GM12878 (cell line): ENCODE results near the gene GRM7. TPM values are rescaled to one million over a fixed set of nuclear protein-coding genes. Genes with fewer than 3 reads are reported as not detected.

Source experiments
- ATAC-seq: fragments of 200-7000 bp; cut with Tn5 transposase; 3 replicates; pipeline ENCODE4 v1.9.1; 2020; ENCODE audit warnings: mild to moderate bottlenecking, moderate library complexity
- BruUV-seq: library from RNA; stranded (reverse); fragments of 400-500 nt; replicated peaks from 2 replicates; lab custom pipeline; 2021; lab: Mats Ljungman, UMichigan
- CTCF ChIA-PET: fragments of 300-600 bp; sonication (Branson Sonifier 250); formaldehyde crosslinking; extraction: SDS; loops from one replicate; lab custom pipeline; 2021; ENCODE audit warnings: inconsistent platforms; lab: Yijun Ruan, JAX
- POLR2A ChIA-PET: fragments of 350-600 bp; formaldehyde crosslinking; extraction: SDS; loops from one replicate; lab custom pipeline; 2021; ENCODE audit warnings: inconsistent platforms; lab: Charles Lee
- RAD21 ChIA-PET: fragments of 300-600 bp; sonication (Branson Sonifier 250); formaldehyde crosslinking; loops from one replicate; lab custom pipeline; 2023; ENCODE audit warnings: antibody characterized with exemption; ENCODE audit not compliant: unreplicated experiment; lab: Charles Lee
- SMC1A ChIA-PET: fragments of 300-600 bp; sonication (Branson Sonifier 250); formaldehyde crosslinking; loops from one replicate; lab custom pipeline; 2023; ENCODE audit not compliant: unreplicated experiment, uncharacterized antibody; lab: Charles Lee
- DNase-seq: peaks from one replicate; pipeline ENCODE4 v3.0.0-alpha.2; 2011; ENCODE audit warnings: low read depth, low spot score
- FAIRE-seq: peaks from 3 replicates; lab custom pipeline; 2011; peaks lifted over from hg19 to GRCh38; lab: Jason Lieb, UNC
- H2AFZ ChIP-seq: 2 replicates; pipeline ENCODE4 v1.6.0; 2011; ENCODE audit warnings: low read depth, low read length, control low read depth; ENCODE audit not compliant: control insufficient read depth
- H3K27ac ChIP-seq: 2 replicates; pipeline ENCODE4 v1.5.1; 2011; ENCODE audit warnings: control low read depth; ENCODE audit not compliant: control insufficient read depth, insufficient read depth
- H3K27me3 ChIP-seq, 2 experiments: replicated peaks in 1 of 2; 2 replicates each; pipeline versions ENCODE4 v1.6.0 to v1.6.1; 2011; ENCODE audit warnings: low read length in 1 of 2; ENCODE audit not compliant: control insufficient read depth in 2 of 2, insufficient read depth in 2 of 2
- H3K36me3 ChIP-seq, 2 experiments: 2 replicates each; pipeline ENCODE4 v1.5.1; 2011; ENCODE audit warnings: low read length in 1 of 2; ENCODE audit not compliant: control insufficient read depth in 2 of 2, insufficient read depth in 2 of 2
- H3K4me1 ChIP-seq: 2 replicates; pipeline ENCODE4 v1.6.1; 2011; ENCODE audit warnings: mild to moderate bottlenecking, low read length, moderate library complexity, mixed read lengths; ENCODE audit not compliant: control insufficient read depth, insufficient read depth
- H3K4me2 ChIP-seq: 2 replicates; pipeline ENCODE4 v1.6.0; 2011; ENCODE audit warnings: control low read depth; ENCODE audit not compliant: control insufficient read depth, insufficient read depth
- H3K4me3 ChIP-seq: fragments of 200-600 bp; sonication (generic); 2 replicates; pipeline ENCODE4 v1.5.1; 2016
- H3K79me2 ChIP-seq: 2 replicates; pipeline ENCODE4 v1.6.0; 2011; ENCODE audit warnings: low read length; ENCODE audit not compliant: control insufficient read depth, insufficient read depth
- H3K9ac ChIP-seq: 2 replicates; pipeline ENCODE4 v1.8.0; 2011; ENCODE audit warnings: low read length, control low read depth, mixed read lengths; ENCODE audit not compliant: control insufficient read depth, insufficient read depth
- H3K9me3 ChIP-seq: replicated peaks from 3 replicates; pipeline ENCODE4 v1.5.1; 2011; ENCODE audit warnings: mild to moderate bottlenecking, low read length; ENCODE audit not compliant: control insufficient read depth, insufficient read depth
- H4K20me1 ChIP-seq: 2 replicates; pipeline ENCODE4 v1.6.0; 2011; ENCODE audit not compliant: control insufficient read depth, insufficient read depth
- EED ChIP-seq: sonication (generic); IDR thresholded peaks from 2 replicates; pipeline ENCODE4 v1.6.1; 2016; ENCODE audit warnings: antibody characterized with exemption, low read depth
- ELK1 ChIP-seq: IDR thresholded peaks from 2 replicates; pipeline ENCODE4 v1.6.1; 2012; ENCODE audit warnings: low read depth, low read length, improper control_type of control experiment
- FOXM1 ChIP-seq: IDR thresholded peaks from 2 replicates; pipeline ENCODE4 v1.6.1; 2012; ENCODE audit warnings: low read depth, mild to moderate bottlenecking, inconsistent platforms, low read length, moderate library complexity
- HDAC6 ChIP-seq: fragments of 200-600 bp; sonication (generic); IDR thresholded peaks from one replicate; pipeline ENCODE4 v1.8.0; 2017; ENCODE audit warnings: antibody characterized with exemption; ENCODE audit not compliant: unreplicated experiment
- HDGF ChIP-seq: fragments of 450-650 bp; IDR thresholded peaks from 2 replicates; pipeline ENCODE4 v1.6.1; 2016; ENCODE audit warnings: antibody characterized with exemption
- IKZF2 ChIP-seq, 2 experiments: fragments of 450-650 bp; IDR thresholded peaks; 2 replicates each; pipeline ENCODE4 v1.6.1; 2017; ENCODE audit warnings: mild to moderate bottlenecking in 2 of 2, moderate library complexity in 2 of 2
- IRF5 ChIP-seq: fragments of 450-650 bp; IDR thresholded peaks from 2 replicates; pipeline ENCODE4 v1.6.1; 2017; ENCODE audit warnings: borderline replicate concordance
- NR2C2 ChIP-seq: IDR thresholded peaks from 2 replicates; pipeline ENCODE4 v1.6.1; 2011; ENCODE audit warnings: borderline replicate concordance, low read depth; ENCODE audit not compliant: control insufficient read depth, insufficient read length
- NRF1 ChIP-seq: conservative IDR thresholded peaks from 2 replicates; pipeline ENCODE4 v1.6.1; 2011; ENCODE audit warnings: mild to moderate bottlenecking, low read depth, low read length, improper control_type of control experiment
- PAX8 ChIP-seq: fragments of 450-650 bp; IDR thresholded peaks from 2 replicates; pipeline ENCODE4 v1.6.1; 2017; ENCODE audit warnings: mild to moderate bottlenecking, moderate library complexity
- POLR2AphosphoS5 ChIP-seq: IDR thresholded peaks from 2 replicates; pipeline ENCODE4 v1.6.1; 2011; ENCODE audit warnings: mild to moderate bottlenecking, low read length, inconsistent platforms
- SIX5 ChIP-seq: IDR thresholded peaks from 2 replicates; pipeline ENCODE4 v1.6.1; 2011; ENCODE audit warnings: mild to moderate bottlenecking, low read depth, low read length, moderate library complexity; ENCODE audit not compliant: severe bottlenecking
- SREBF2 ChIP-seq: IDR thresholded peaks from 2 replicates; pipeline ENCODE4 v1.6.1; 2012; ENCODE audit warnings: mild to moderate bottlenecking, low read length
- YBX1 ChIP-seq: fragments of 450-650 bp; IDR thresholded peaks from 2 replicates; pipeline ENCODE4 v1.6.1; 2016; ENCODE audit warnings: antibody characterized with exemption
- WGBS: methylation state at CpG from one replicate; pipeline ENCODE4 v1.1.6; 2016; ENCODE audit warnings: low lambda C conversion rate; ENCODE audit not compliant: insufficient replicate concordance, insufficient coverage; ENCODE audit errors: missing lambda C conversion rate; 5-methylcytosine and 5-hydroxymethylcytosine counted together
- in situ Hi-C: fragments of 300-500 bp; cut with MboI; formaldehyde crosslinking; loops from 9 replicates; pipeline ENCODE4 v1.14.3; 2018; ENCODE audit warnings: mixed read lengths
- intact Hi-C: fragments of 100-400 bp; cut with micrococcal nuclease; formaldehyde crosslinking; loops from one replicate; pipeline ENCODE4 v1.14.2; 2022; ENCODE audit not compliant: unreplicated experiment
- polyA plus RNA-seq, 11 experiments: library from polyadenylated mRNA; depleted of rRNA in 4 of 11; unstranded in 6 of 11; stranded (reverse) in 5 of 11; fragments of >200 nt; fragmentation: Nextera tagmentation in 4 of 11; fragmentation: Illumina TruSeq in 1 of 11; extraction: Ambion mirVana in 4 of 11; extraction: Trizol in 1 of 11; gene quantifications; 1 replicate in 1 of 11; 2 replicates in 10 of 11; pipeline versions ENCODE4 v1.2.1 to v1.2.3, GENCODE V29; 2011 to 2016; ENCODE audit warnings: inconsistent platforms in 2 of 11, missing spikeins in 2 of 11, low read depth in 1 of 11
- total RNA-seq, 4 experiments: library from RNA; depleted of rRNA in 3 of 4; stranded (reverse); fragments of >200 nt in 3 of 4; fragmentation: Illumina TruSeq in 1 of 4; extraction: Trizol in 1 of 4; gene quantifications; 2 replicates each; pipeline versions ENCODE4 v1.2.1 to v1.2.3, GENCODE V29; 2013 to 2021
- TF ChIP-seq, protein P1 (sequence below): IDR thresholded peaks from 2 replicates; pipeline ENCODE4 v1.6.1; 2012; ENCODE audit warnings: low read length, inconsistent platforms

Gene GRM7
- total and polyA plus RNA-seq, 10 of the 15 experiments (the other 5 are each of a cell fraction or from before 2014, with no cell fraction given) = not detected

GRCh38 chr3:7396534-7396933 is 535.6 kb downstream of the GRM7 start (continued):
- no peak for TF ChIP-seq FOXM1
- no peak for TF ChIP-seq EED
- TF ChIP-seq HDGF = no peak
- no peak for TF ChIP-seq PAX8

DNA sequence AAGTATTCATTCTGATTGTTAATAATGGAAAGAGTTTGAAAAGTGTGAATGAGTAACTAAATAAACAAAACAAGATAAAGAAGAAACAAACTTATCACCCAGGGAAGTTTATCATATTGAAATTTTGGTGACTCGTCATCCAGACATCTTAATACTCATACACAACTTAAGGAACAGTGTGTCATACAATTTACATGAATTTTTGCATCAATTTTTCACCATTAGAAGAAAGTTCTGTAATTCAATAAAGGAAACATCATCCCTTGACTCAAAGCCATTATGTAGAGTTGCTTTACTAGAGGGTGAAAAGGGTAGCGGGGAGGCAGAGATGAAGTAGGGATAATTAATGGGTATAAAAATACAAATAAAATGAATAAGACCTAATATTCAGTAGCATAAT is 536.2 kb downstream of the GRM7 start:
- Histone ChIP-seq H2AFZ (no peak overlapping the region), H3K9me3 (no peaks in the 10 kb centered on the region), H3K9ac (no peak overlapping the region), H3K27ac (no peak overlapping the region), H3K4me3 (no peak overlapping the region), H3K36me3 (no peaks in the 10 kb centered on the region), H3K27me3 (no peaks in the 10 kb centered on the region), H3K4me2 (no peak overlapping the region), H4K20me1 (no peaks in the 10 kb centered on the region), H3K4me1 (no peaks in the 10 kb centered on the region), H3K79me2 (no peaks in the 10 kb centered on the region)
- DNase-seq (no peak), FAIRE-seq (no peak), ATAC-seq (no peak)
- no TSS peak for BruUV-seq
- no peak for TF ChIP-seq POLR2AphosphoS5
- TF ChIP-seq NRF1 = no peak
- TF ChIP-seq SIX5 = no peak
- TF ChIP-seq, protein P1, sequence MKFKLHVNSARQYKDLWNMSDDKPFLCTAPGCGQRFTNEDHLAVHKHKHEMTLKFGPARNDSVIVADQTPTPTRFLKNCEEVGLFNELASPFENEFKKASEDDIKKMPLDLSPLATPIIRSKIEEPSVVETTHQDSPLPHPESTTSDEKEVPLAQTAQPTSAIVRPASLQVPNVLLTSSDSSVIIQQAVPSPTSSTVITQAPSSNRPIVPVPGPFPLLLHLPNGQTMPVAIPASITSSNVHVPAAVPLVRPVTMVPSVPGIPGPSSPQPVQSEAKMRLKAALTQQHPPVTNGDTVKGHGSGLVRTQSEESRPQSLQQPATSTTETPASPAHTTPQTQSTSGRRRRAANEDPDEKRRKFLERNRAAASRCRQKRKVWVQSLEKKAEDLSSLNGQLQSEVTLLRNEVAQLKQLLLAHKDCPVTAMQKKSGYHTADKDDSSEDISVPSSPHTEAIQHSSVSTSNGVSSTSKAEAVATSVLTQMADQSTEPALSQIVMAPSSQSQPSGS = no peak
- TF ChIP-seq NR2C2 = no peak
- no peak for TF ChIP-seq IKZF2 (IDR thresholded peaks at IDR 0.05)
- no peak for TF ChIP-seq ELK1
- no peak for TF ChIP-seq YBX1
- no peak for TF ChIP-seq HDAC6
- TF ChIP-seq SREBF2 = no peak
- no peak for TF ChIP-seq IRF5
- ChIA-PET CTCF (no interaction called here), RAD21 (no interaction called here), POLR2A (no interaction called here), SMC1A (no interaction called here)
- WGBS = 27% methylated on average over 2 of the region's 2 CpGs
- in situ Hi-C loops (no loop called here), intact Hi-C loops (no loop called here)
